Frontal cortex (tissue), 4 donors: Measurements from ENCODE around the gene CNRIP1. TPM values are rescaled to one million over a fixed set of nuclear protein-coding genes. Genes with fewer than 3 reads are reported as not detected.
"Not testable (repeated sequence)": the region's sequence is repeated elsewhere in the genome, so short reads cannot be mapped to it uniquely, and the experiment has no call there.

ENCODE experiments used
- DNase-seq, 2 donors: peaks; one replicate each; pipeline ENCODE4 v3.0.0; 2012; ENCODE audit warnings: low spot score in 2 of 2
- FAIRE-seq: peaks from 2 replicates; lab custom pipeline; 2012; peaks lifted over from hg19 to GRCh38; lab: Jason Lieb, UNC
- total RNA-seq: library from RNA; depleted of rRNA; stranded (reverse); fragments of >200 nt; gene quantifications from one replicate; pipeline ENCODE4 v1.2.3, GENCODE V29; 2014
- donor health status: control.
- donor health status: control.
- donor health status: control.

Gene CNRIP1, protein sequence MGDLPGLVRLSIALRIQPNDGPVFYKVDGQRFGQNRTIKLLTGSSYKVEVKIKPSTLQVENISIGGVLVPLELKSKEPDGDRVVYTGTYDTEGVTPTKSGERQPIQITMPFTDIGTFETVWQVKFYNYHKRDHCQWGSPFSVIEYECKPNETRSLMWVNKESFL
- total RNA-seq, result 73.8 TPM

DNA sequence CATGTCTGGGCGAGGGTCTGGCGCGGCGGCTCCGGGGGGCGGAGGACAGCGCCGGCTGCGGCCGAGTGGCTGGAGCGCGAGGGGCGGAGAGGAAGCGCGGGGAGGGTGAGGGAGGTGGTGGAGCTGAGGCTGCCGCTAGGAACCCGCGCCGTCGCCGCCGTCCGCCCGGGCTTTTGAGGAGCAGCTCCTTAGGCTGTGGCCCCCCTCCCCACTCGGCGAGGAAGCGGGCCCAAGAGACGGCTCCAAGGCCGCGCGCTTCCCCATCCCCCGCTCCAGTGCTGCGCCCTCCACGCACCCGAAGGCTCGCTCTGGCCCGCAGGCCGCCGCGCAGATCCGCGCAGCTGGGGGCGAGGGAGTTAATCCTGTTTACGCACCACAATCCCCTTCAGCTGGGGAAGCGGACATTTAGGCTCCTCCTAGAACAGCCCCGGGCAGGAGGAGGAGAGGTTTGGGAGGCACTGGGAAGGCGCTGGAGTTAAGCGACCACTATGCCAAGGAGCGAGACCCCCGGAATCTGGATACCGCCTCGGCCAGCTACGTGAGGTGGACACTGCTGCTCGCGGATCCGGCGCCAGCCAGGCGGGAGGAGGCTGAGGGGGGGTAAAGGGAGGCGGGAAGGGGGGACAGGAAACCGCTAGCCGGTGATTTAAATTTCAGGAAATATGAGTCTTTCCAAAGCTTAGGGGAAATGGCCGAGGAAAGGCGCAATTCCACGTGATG lies at the start of gene CNRIP1:
CNRIP1 (minus strand) TSS at position 552 of the 720 bp plus-strand sequence; CDS start at position 3, 549 bp downstream.
- DNase-seq (peak; percentile 59 to 65), FAIRE-seq (no peak)

DNA sequence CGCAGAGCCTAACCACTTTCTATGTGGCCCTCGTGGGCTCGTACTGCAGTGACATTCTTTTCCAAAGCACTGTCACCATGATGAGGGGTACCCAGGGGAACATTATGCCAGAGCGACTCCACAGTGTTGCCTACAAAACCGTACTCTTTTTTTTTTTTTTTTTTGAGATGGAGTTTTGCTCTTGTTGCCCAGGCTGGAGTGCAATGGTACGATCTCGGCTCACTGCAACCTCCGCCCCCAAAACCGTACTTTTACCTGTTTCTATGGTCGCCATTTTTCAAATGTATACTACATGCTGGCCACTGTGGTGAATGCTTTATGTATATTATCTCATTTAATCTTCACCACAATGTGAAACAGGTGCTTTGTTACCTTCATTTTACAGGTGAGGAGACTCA lies 49.6 kb upstream of the CNRIP1 start:
- DNase-seq (no peak), FAIRE-seq (no peak)

DNA sequence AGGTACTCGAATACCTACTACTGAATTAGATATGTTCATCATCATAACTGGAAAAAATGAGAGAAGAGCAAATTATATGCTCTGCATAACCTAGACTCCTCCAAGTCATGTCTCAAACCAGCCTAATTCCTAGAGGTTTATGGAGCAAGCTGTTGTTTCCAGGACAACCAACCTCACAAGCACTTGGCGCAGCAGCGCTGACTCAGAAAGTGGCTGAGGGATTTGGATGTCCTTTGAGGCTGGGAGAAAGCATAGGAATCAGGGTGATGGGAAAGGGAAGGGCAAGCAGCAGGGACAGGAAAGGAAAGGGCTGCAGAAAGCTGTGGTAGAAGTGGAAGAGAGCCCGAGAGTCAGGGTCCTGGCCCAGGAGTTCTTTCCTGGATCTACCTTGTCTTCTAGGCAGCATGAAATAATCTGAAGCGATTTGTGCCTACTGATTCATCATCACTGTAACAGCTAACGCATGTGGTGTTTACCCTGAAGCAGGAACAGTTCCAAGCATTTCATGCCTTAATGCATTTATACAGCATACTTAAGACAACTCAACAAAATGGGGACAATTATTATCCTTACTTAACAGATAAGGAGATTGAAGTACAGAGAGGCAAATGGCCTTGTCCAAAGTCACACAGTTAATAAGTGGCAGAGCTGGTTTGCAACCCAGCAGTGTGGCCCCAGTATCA lies 49.0 kb upstream of the CNRIP1 start:
- no peak for FAIRE-seq
- peak in 1 of 2 donors; percentile 16 for DNase-seq

DNA sequence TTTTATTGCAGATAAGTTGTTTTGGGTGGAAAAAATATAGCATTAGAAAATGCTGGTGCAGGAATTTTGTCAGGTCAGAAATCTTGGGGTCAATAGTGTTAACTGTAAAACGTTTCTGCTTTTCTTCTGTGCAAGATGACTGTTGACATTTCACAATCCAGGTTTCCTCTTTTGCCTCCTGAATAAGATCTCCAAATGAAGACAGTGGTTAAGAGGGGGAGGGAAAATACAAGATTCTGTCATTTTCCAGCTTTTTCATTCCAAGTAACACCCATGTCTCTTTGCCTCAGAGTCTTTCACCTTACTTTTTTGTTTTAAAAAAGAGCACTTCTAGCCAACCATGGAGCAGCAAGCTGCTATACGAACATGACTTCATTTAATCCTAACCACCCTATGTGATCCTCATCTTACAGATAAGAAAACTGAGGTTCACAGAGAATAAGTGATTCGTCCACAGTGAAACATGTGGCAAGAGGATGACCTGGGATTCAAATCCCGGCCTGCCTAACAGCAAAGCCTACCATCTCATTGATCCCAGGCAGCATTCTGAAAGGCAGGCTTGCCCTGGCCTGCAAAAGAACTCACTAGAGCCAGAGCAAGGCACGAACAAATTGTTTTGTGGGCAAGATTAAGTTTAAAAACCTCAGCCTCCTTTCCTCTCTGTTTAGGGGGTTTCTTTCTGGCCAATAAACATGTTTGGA lies 48.4 kb upstream of the CNRIP1 start:
- FAIRE-seq (no peak), DNase-seq (no peak)

DNA sequence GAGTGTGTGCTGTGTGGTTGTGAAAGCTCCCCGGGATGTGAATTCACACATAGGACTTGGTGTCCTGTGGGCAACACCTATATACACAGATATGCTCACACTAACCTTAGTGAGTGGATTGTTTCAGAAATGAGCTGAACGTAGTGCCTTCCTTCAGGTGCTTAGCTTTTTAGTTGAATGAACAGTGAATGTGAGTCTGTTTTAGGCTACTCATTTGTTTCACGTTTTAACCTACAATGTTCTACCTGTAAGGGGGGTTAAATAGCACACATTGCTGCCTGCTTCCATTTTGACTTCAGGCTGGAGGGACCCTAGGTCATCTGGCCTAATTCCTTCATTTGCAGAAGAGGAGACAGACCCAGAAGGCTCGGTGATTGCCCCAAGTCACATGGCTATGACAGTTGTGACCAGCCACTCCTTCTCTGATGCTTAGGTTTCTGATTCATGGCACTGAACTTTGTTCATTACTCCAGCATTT lies 46.4 kb upstream of the CNRIP1 start:
- no peak for DNase-seq
- no peak for FAIRE-seq

DNA sequence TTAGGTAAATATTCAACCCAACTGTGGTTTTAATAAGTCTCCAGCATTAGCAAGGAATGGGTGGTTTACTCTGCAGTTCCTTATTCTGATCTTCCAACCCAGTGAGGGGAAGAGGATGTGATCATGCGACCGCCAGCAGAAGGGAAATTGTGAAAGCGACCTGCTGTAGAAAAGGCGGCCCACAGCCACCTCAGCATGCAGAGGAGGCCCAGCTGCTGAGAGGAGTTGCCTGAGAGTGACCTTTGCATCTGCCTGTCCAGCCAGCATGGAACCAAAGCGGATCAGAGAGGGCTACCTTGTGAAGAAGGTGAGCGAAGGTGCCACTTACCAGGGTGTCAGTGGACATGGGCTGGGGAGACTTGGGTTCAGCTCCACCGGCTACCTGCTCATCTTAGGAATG lies 45.3 kb upstream of the CNRIP1 start, which contains the start of gene PLEK:
PLEK (plus strand) TSS at position 196 of the 400 bp plus-strand sequence; CDS start at position 266, 70 bp downstream.
- FAIRE-seq, result no peak
- DNase-seq, result no peak

DNA sequence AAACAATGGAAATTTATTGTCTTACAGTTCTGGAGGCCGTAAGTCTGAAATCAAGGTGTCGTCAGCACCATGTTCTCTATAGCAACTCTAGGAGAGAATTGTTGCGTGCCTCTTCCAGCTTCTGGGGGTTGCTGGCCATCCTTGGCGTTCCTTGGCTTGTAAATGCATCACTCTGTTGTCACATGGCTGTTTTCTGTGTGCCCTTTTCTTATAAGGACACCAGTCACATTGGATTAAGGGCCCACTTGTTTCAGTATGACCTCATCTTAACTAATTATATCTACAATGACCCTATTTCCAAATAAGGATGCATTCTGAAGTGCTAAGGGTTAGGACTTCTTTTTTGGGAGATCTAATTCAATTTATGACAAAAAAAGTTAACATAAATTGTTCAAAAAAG lies 44.0 kb upstream of the CNRIP1 start:
- DNase-seq (no peak), FAIRE-seq (no peak)

DNA sequence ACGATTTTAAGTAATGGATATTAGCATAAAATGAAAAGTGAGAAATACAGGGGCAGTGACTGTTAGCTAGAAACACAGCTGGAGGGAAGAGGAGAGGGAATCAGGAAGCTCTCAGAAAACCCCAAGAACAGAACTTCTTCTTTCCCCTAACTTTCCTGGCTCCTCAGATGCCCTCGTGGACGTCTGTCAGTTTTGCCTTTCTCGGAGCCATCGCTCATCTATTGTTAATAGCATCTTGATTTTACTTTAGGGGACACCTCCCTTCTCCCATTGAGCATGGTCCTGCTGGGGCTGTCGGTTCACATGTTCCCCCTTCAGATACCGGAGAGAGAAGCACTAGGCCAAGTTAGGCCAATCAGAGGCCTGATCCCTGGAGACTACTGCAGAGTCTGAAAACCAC lies 43.0 kb upstream of the CNRIP1 start:
- no peak for DNase-seq
- FAIRE-seq, result no peak

DNA sequence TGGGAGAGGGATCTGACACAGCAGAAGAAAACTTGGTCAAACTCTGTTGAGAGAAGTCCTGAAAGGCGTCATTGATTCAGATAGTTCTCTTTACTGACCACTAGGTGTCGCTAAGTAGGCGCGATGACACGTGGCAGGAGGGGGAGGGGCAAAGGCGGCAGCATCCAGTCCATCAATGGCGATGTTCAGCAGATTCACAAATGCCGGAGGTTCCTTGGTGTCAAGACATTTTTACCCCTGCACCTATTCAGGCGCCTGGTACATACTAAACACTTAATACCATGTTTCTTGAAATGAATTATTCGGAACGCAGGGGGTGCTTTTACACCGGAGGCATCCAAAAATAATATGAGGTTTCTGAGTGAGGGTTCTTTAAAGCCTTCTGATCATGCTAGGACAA lies 42.3 kb upstream of the CNRIP1 start:
- FAIRE-seq (no peak), DNase-seq (peak; percentile 13 to 36)

DNA sequence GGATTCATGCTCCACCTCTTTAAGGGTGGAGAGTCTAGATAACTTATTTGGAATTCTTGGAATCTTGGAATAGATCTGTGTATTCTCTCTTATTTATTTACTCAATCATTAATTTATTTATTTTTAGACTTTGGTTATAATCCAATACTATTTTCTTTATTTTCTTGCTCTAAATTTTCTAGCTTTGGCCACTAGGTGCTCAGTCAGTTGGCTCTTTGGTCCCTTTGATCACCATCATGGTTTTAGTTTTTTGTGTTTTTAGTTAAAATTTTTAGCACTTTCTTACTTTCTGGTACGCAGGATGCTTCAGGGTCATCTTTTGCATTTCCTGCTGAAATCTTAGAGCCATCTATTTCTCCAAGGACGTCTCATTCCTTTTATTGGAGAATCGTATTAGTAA lies 40.1 kb upstream of the CNRIP1 start:
- FAIRE-seq (no peak), DNase-seq (no peak)

DNA sequence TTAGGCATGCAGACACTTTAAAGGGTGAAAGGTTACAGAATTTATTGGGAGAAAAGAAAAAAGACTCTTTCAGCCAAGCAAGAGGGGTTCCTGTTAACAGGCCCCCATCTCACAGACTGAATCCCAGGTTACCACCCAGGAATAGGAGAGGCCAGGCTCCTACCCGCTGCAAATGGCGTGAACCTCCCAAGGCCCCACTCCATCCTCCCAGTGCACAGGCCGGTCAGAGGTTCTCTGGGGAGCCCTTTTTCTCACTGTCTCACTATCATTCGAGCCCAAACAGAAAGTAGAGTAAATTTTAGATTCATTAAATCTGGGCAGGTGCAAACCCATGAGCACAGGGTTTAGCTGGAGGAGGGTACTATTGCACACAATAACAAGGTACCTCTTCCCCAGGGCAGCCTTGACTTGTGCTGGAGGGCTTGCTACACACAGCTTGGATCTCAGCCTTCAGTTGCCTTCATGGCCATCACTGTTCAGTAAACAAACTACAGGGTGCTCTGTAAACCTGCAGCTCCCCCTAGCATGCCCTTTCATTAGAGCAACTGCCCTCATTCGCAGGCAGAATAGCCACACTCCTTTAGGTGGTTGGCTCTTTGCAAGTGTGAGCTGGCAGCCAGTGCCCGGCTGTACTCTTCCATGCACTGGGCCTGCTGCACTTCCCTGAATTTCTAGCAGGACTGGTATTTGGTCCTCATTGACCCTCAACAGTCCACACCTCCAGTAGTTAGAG lies 38.0 kb upstream of the CNRIP1 start:
- no peak for FAIRE-seq
- DNase-seq, result peak in 1 of 2 donors; percentile 11

DNA sequence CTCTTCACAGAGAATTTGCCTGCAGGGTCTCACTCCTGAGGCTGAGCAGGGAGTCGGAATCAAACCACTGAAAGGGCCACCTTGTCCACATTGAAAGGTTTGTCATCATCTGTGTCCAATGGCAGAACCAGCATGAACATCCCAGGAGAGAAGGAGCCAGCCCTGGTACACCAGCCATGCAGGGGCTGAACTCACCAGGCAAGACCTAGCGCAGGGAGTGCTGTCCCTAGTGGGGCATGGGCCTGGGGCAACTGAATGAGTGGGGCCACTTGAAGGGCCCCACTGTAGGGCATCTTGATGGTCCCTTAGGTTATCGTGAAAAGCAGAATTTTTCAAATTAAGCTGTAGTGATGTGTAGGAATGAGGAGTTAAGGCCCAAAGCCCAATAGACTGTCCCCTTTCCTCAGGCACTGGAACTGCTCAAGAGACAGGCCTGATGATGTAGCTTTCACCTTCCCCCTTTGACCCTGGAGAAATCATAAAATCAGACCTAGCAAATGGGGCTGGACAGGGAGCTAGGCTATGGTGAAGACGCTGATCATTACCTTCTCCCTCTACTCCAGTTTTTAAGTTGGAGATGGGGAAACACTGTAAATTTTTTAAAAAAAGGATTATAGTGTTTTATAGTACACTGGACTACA lies 37.0 kb upstream of the CNRIP1 start:
- DNase-seq (no peak), FAIRE-seq (no peak)

DNA sequence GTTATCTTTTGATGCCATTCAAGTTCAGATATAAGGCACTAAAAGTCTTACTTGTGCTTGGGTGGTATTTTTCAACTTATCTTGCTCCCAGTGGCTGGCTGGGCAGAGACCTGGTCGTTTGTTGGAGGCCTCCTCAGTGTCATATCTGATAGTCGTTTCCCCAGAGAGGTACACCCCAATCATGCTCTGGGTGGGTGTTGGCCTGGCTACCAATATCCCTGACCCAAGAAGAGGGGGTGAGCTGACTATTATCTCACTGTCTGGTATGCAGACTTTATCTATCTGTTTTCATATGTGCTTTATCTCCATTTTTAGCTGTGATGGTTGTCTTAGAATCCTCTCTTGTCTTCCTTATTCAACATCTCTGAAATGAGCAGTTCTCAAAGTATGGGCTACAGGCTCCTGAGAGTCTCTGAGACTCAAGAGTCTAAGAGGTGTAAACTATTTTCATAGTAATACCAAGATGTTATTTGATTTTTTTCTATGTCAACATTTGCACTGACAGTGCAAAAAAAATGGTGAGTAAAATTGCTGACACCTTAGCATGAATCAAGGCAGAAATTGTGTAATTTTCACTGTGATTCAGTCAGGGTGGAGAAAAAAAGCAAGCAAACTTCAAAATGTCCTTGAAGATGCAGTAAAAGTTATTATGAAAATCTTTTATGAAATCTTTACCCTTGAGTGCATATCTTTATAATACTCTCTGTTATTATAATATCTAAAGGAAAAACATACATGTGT lies 33.1 kb upstream of the CNRIP1 start:
- DNase-seq (no peak), FAIRE-seq (no peak)

DNA sequence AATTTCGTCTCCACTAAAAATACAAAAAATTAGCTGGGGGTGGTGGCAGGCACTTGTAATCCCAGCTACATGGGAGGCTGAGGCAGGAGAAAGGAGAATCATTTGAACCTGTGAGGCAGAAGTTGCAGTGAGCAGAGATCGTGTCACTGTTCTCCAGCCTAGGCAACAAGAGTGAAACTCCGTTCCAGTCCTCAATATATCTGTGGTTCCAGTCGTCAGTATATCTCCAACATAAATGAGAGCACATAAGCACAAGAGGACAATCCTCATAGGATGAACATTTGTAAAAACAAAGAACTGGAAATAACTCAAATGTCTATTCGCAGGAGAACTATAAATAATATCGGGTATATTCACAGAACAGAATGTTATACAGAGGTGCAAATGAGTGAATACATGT lies 32.2 kb upstream of the CNRIP1 start:
- FAIRE-seq, result no peak
- DNase-seq, result no peak

DNA sequence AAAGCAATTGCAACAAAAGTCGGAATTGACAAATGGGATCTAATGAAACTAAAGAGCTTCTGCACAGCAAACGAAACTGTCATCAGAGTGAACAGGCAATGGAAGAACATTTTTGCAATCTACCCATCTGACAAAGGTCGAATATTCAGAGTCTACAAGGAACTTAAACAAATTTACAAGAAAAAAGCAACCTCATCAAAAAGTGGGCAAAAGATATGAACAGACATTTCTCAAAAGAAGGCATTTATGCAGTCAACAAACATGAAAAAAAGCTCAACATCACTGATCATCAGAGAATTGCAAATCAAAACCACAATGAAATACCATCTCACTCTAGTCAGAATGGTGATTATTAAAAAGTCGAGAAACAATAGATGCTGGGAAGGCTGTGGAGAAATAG lies 29.3 kb upstream of the CNRIP1 start:
- FAIRE-seq, DNase-seq: not testable (repeated sequence)

DNA sequence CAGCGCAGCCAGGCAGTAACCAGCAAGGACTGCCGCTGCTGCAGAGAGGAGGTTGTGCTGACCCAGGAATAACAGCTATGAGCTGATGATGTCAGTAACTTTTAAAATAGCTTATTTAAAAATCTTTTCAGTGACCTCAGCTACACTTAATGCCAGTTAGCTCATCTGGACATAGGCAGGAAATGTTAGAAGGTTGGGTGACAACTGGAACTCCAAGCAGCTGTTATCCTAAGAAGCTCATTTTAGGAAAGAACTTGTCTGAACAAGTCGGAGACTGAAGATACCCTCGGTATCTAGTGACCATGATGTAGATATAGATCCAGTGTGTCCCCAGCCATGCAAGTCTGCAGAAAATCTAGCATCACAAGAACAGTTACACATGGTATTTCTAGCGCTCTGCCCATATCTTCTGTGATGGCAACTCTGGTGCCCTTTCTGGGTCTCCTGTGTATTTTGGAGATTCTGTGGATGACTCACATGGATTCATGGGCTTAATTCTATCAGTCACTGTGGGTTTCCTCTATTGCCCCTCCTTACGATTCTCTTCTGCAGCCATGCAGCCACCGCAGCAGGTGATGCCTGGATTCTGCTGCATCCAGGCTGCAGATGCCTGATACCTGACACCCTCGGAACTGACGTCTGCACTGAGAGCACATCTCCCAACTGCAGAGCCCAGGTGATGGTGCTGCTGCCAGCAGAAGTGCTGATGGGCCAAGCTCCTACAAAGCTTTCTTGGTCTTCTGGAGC lies 25.6 kb upstream of the CNRIP1 start:
- DNase-seq (no peak), FAIRE-seq (no peak)

DNA sequence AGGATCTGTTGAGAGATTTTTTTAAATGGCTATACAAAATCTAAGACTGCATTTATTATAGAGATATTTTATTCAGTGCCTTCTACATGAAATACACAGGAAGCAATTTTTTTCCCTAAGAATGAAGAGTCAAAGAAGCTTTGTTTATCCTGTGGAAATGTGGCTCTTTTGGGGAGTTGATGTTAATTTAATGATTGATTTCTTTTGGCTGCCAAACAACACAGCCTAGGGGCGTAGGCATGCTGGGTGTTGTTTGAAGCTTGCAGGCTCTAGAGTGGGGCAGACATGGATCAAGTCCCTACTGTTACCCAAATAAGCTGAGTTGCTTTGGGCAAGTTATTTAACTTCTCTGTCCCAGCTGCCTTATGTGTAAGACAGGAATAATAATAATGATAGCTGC lies 24.3 kb upstream of the CNRIP1 start:
- DNase-seq, result no peak
- no peak for FAIRE-seq

DNA sequence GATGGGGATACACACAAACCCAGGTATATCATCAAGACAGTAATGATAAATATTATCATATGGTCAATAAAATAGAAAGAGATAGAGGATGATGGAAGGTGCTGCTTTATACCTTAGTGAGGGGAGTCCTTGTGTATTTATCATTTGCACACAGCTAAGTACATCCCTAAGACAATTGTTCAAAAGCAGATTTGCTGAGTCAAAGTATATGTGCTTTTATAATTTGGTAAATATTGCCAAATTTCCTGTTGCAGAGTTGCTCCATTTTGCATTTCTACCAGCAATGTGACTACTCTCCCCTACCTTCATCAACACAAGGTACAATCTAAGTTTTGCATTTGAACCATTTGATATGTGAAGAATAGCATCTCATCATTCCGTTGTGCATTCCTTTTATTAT lies 22.7 kb upstream of the CNRIP1 start:
- no peak for DNase-seq
- FAIRE-seq, result no peak
